Uterus (tissue), 4 donors: ENCODE data around the gene PHACTR2. TPM values are rescaled to one million over a fixed set of nuclear protein-coding genes. Genes with fewer than 3 reads are reported as not detected.

Experiments used
- DNase-seq, 2 donors: peaks; one replicate each; pipeline ENCODE4 v3.0.0-alpha.2; 2019 to 2020
- H3K27ac ChIP-seq, 2 donors: fragments of 200-600 bp; sonication (generic); 1 replicate in 1 of 2; 2 replicates in 1 of 2; pipeline ENCODE4 v1.5.1; 2016 to 2018
- H3K27me3 ChIP-seq, 2 donors: fragments of 200-600 bp; sonication (generic); one replicate each; pipeline ENCODE4 v1.5.1; 2018 to 2019; ENCODE audit warnings: control low read depth in 1 of 2
- H3K36me3 ChIP-seq, 2 donors: fragments of 200-600 bp; sonication (generic); one replicate each; pipeline ENCODE4 v1.5.1; 2019; ENCODE audit warnings: control low read depth in 1 of 2
- H3K4me1 ChIP-seq, 2 donors: fragments of 200-600 bp; sonication (generic); one replicate each; pipeline ENCODE4 v1.5.1; 2018 to 2019; ENCODE audit warnings: control low read depth in 1 of 2
- H3K4me3 ChIP-seq, 2 donors: fragments of 200-600 bp; sonication (generic); 1 replicate in 1 of 2; 2 replicates in 1 of 2; pipeline ENCODE4 v1.5.1; 2018 to 2019; ENCODE audit warnings: mild to moderate bottlenecking in 1 of 2
- H3K9me3 ChIP-seq, 2 donors: fragments of 200-600 bp; sonication (generic); one replicate each; pipeline ENCODE4 v1.5.1; 2019; ENCODE audit warnings: control low read depth in 1 of 2
- POLR2A ChIP-seq, 2 donors: fragments of 450-650 bp; IDR thresholded peaks; one replicate each; pipeline ENCODE4 v1.6.1; 2016; ENCODE audit warnings: antibody characterized with exemption in 2 of 2, mild to moderate bottlenecking in 1 of 2, moderate library complexity in 1 of 2
- intact Hi-C: fragments of 100-400 bp; cut with DNase I; formaldehyde crosslinking; loops from one replicate; pipeline ENCODE4 v1.15.1; 2023; ENCODE audit warnings: low total_unique reads
- total RNA-seq, 4 donors: library from RNA; depleted of rRNA in 3 of 4; stranded (reverse); fragments of >200 nt in 3 of 4; gene quantifications; one replicate each; pipeline versions ENCODE4 v1.1.0 to v1.2.4, GENCODE V29; 2014 to 2023
- TF ChIP-seq, protein P1 (sequence below), 4 experiments: fragments of 200-600 bp in 2 of 4; fragments of 450-650 bp in 2 of 4; sonication (generic) in 2 of 4; IDR thresholded peaks; one replicate each; pipeline ENCODE4 v1.5.1; 2016 to 2019; ENCODE audit warnings: antibody characterized with exemption in 4 of 4, mild to moderate bottlenecking in 2 of 4, moderate library complexity in 1 of 4
- donor health status: DM: yes; HTN: yes; CAD: no.

PHACTR2 gene
- total RNA-seq, 4 donors from 2014 or later, result 78.2 to 145 (median 90.1) TPM

DNA sequence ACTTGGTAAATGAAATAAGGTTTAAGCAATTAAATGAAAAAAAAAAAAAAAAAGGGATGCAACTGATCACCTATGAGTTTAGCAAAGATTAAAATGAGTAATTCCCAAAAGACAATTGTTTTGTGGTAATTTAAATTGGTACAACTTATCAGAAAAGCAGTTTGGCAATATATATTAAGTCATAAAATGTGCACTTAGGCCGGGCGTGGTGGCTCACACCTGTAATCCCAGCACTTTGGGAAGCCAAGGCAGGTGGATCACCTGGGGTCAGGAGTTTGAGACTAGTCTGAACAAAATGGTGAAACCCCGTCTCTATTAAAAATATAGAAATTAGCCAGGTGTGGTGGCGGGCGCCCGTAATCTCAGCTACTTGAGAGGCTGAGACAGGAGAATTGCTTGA lies 7.9 kb downstream of the PHACTR2 start:
- DNase-seq, result no peak
- Histone ChIP-seq H3K4me3 (no peak overlapping the region), H3K9me3 (no peaks in the 10 kb centered on the region), H3K27ac (peak overlapping the region in 1 of 2 donors; percentile 91), H3K36me3 (no peaks in the 10 kb centered on the region), H3K4me1 (peaks cover 0 to 9% of the 10 kb centered on the region in 2 donors), H3K27me3 (no peaks in the 10 kb centered on the region)
- TF ChIP-seq, protein P1, sequence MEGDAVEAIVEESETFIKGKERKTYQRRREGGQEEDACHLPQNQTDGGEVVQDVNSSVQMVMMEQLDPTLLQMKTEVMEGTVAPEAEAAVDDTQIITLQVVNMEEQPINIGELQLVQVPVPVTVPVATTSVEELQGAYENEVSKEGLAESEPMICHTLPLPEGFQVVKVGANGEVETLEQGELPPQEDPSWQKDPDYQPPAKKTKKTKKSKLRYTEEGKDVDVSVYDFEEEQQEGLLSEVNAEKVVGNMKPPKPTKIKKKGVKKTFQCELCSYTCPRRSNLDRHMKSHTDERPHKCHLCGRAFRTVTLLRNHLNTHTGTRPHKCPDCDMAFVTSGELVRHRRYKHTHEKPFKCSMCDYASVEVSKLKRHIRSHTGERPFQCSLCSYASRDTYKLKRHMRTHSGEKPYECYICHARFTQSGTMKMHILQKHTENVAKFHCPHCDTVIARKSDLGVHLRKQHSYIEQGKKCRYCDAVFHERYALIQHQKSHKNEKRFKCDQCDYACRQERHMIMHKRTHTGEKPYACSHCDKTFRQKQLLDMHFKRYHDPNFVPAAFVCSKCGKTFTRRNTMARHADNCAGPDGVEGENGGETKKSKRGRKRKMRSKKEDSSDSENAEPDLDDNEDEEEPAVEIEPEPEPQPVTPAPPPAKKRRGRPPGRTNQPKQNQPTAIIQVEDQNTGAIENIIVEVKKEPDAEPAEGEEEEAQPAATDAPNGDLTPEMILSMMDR (IDR thresholded peaks at IDR 0.05), result no peak
- TF ChIP-seq POLR2A (IDR thresholded peaks at IDR 0.05), result no peak
- intact Hi-C loops, result no loop called here

DNA sequence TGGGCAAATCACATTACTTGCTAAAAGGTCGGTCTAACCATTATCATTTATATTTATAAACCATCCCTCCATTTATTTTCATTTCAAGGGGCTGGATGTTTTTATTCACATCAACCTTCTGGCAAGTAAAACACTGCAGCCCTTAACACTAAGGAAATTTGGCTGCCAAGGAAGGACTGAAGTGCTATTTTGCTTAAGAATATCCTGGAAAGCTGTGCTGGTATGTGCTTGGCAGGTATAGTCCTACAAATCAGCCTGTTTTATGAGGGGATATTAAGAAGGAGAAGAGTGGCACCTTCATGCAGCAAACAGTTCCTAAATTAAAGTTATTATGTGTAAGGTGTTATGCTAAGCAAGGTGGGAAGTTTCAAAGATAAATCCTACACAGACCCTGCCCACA lies 9.8 kb downstream of the PHACTR2 start:
- no peak for DNase-seq
- intact Hi-C loops, result no loop called here
- Histone ChIP-seq H3K27ac (peak overlapping the region; percentile 64 to 91), H3K4me3 (no peak overlapping the region), H3K27me3 (no peaks in the 10 kb centered on the region), H3K4me1 (peaks cover 0 to 9% of the 10 kb centered on the region in 2 donors), H3K36me3 (no peaks in the 10 kb centered on the region), H3K9me3 (no peaks in the 10 kb centered on the region)
- no peak for TF ChIP-seq POLR2A (IDR thresholded peaks at IDR 0.05)
- TF ChIP-seq, protein P1 (IDR thresholded peaks at IDR 0.05), result no peak

- no peak for DNase-seq
- intact Hi-C loops, result no loop called here
- Histone ChIP-seq H3K9me3 (no peaks in the 10 kb centered on the region), H3K27me3 (no peaks in the 10 kb centered on the region), H3K36me3 (no peaks in the 10 kb centered on the region), H3K27ac (peak overlapping the region; percentile 15 to 91), H3K4me3 (no peak overlapping the region), H3K4me1 (peaks cover 0 to 9% of the 10 kb centered on the region in 2 donors)
- TF ChIP-seq, protein P1 (IDR thresholded peaks at IDR 0.05), result no peak
- TF ChIP-seq POLR2A (IDR thresholded peaks at IDR 0.05), result no peak
These were observed 10.9 kb downstream of the PHACTR2 start for GRCh38 chr6:143688681-143689080.

DNA sequence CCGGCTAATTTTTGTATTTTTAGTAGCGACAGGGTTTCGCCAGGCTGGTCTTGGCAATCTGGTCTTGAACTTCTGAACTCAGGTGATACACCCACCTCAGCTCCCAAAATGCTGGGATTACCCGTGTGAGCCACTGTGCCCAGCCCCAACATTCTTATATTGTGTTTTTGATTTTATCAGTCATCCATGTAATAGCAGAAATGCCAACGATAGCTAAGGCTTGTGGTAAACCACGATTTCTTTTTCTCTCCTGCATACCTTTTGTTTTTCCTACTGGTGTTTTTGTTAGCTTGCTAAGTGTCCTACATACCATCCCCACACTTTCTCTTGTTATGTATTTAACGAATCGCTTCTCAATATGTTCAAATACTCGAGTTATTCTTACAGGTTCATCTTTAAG lies 12.1 kb downstream of the PHACTR2 start:
- no peaks in the 10 kb centered on the region for H3K36me3 ChIP-seq
- H3K4me1 ChIP-seq, result peaks cover 0 to 9% of the 10 kb centered on the region in 2 donors
- no peaks in the 10 kb centered on the region for H3K9me3 ChIP-seq
- TF ChIP-seq, protein P1 (IDR thresholded peaks at IDR 0.05), result no peak
- no peak for TF ChIP-seq POLR2A (IDR thresholded peaks at IDR 0.05)
- H3K4me3 ChIP-seq, result no peak overlapping the region
- no peak for DNase-seq
- H3K27ac ChIP-seq, result no peak overlapping the region
- H3K27me3 ChIP-seq, result no peaks in the 10 kb centered on the region
- intact Hi-C loops, result no loop called here

- Histone ChIP-seq H3K36me3 (no peaks in the 10 kb centered on the region), H3K27ac (no peak overlapping the region), H3K9me3 (no peaks in the 10 kb centered on the region), H3K4me3 (no peak overlapping the region), H3K4me1 (peaks cover 0 to 9% of the 10 kb centered on the region in 2 donors), H3K27me3 (no peaks in the 10 kb centered on the region)
- TF ChIP-seq, protein P1 (IDR thresholded peaks at IDR 0.05), result no peak
- no peak for TF ChIP-seq POLR2A (IDR thresholded peaks at IDR 0.05)
- intact Hi-C loops, result no loop called here
- DNase-seq, result no peak
These were observed 13.4 kb downstream of the PHACTR2 start for GRCh38 chr6:143691155-143691554.
